Vagina (tissue), 2 donors: ENCODE results near the gene LRRC10B.

Source experiments
- CTCF ChIP-seq, 3 experiments: fragments of 450-650 bp in 2 of 3; fragments of 200-600 bp in 1 of 3; sonication (generic) in 1 of 3; IDR thresholded peaks; one replicate each; pipeline ENCODE4 v1.5.1; 2017 to 2019; ENCODE audit warnings: antibody characterized with exemption in 3 of 3, mild to moderate bottlenecking in 2 of 3, moderate library complexity in 2 of 3
- POLR2A ChIP-seq, 2 donors: fragments of 450-650 bp; IDR thresholded peaks; one replicate each; pipeline ENCODE4 v1.6.1; 2017; ENCODE audit warnings: antibody characterized with exemption in 2 of 2, mild to moderate bottlenecking in 2 of 2, moderate library complexity in 2 of 2

- TF ChIP-seq CTCF (IDR thresholded peaks at IDR 0.05): no peak
- no peak for TF ChIP-seq POLR2A (IDR thresholded peaks at IDR 0.05)
Measured at GRCh38 chr11:61507012-61507768, 1.4 kb upstream of the LRRC10B start.
